Bone marrow (tissue), 2 donors: ENCODE results near the gene RELCH.

ENCODE experiments used
- DNase-seq, 2 donors: peaks; one replicate each; lab custom pipeline; 2025; lab: John Stamatoyannopoulos, UW

The RELCH gene

DNA sequence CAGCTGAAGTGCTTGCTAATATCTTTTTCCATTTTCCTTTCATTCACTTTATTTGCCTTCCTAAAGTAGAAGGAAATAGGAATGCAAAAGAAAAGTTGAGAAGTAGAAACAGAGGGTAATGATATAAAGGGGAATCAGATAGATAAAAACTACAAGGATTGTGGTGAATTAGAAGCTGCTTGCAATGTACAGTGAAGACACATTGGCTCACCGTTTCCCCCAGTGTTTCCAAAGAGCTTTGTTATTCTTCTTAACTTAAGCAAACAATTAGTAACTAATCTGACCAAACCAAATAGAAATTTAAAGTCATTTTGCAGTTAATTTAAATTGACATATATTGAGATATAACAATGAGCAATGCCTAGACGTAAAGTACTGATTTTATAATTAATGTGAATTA is 63.4 kb downstream of the RELCH start:
- no peak for DNase-seq

GRCh38 chr18:62258093-62258492 is 71.0 kb downstream of the RELCH start:
- DNase-seq: no peak

GRCh38 chr18:62258616-62259015 is 71.6 kb downstream of the RELCH start:
- peak in 1 of 2 donors; percentile 79 for DNase-seq

- DNase-seq: no peak
These were observed 75.0 kb downstream of the RELCH start for GRCh38 chr18:62262061-62262460.

DNA sequence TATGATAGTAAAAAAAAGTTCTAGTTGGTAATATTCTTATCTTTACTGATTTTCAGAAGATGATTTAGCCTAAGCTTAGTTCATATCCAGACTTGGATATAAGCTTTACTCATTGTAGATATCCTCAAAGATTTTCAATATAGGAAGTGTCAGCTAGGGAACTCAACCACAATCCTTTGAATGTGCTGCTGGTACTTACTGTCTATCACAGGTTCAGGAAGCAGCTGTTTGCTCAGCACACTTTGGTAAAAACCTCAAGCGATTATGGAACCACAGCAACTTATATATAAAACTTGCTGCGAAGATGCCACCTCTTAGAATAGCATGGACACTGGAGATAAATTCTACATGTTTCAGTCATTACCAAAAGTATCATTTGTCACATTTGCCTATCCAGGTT is 77.9 kb downstream of the RELCH start:
- peak in 1 of 2 donors; percentile 90 for DNase-seq

DNA sequence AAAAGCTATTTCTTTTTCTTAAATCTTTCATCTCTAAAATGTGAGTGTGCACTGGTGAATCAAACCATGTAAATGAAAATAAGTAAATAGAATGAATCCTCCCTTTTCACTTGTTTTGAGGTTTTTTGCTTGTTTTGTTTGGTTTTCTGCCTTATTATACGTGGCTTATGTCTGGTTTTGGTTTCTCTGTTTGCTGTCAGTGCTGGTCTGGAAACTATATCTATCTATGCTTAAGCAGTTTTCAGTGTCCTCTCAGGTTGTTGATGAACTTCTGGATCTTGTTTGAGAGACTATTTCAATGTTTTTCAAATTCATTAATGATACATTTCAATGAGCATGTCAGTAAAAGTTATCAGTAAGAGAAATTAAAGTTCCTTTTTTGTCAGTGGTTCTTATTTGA is 90.0 kb downstream of the RELCH start:
- no peak for DNase-seq

- DNase-seq: no peak
These were observed 92.5 kb downstream of the RELCH start for GRCh38 chr18:62279561-62279960.

DNA sequence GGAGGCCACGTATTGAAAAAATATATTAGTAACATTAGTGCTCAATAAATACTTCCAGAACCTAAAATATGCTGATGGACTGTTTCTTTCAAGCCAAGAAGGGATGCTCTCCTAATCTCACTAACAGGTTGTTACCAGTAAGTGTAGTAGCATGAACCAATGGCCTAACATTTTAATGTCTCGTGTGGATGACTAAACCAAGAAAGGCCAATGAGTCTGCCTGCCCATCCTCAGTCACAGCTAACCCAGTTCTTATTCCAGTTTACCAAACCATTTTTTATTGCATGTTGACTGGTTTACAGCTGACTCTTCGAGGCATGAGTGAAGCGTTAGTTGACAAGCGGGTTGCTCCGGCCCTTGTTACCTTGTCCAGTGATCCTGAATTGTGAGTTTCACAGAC is 93.0 kb downstream of the RELCH start:
- no peak for DNase-seq

GRCh38 chr18:62280786-62281185 is 93.7 kb downstream of the RELCH start:
- DNase-seq: peak in 1 of 2 donors; percentile 38

DNA sequence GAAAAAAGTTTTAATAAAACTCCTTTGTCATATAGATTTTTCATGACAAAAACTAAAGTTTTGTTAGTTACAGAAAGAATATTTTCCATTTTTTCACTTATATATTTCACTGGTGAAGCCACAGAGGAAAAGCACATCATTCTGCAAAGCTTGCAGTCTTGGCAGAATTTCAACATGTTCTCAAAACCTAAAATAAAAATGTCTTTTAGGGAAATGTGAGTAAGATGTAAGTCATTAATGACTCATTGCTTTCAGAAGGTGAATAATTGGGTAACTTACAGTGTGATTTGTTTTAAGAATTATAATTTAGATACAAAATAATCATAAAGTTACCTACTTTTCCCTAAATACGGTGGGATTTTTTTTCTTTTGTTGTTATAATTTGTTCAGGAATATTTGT is 94.6 kb downstream of the RELCH start:
- DNase-seq: peak in 1 of 2 donors; percentile 55

DNA sequence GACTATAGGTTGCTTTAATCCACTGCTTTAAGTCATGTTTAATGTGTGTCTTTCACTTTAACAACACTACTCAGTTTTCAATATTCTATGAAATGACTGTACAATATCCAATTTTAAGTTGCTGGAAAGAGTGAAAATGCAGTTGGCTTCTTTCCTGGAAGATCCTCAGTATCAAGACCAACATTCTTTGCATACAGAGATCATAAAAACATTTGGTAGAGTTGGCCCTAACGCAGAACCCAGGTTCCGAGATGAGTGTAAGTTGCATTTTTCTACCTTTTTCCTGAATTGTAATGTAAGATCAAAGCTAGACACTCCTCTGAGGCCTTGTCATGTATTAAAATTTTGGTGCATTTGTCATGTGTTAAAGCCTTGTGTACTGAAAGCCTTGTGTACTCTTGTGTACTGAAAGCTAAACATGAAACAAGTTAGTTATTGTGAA is 95.2 kb downstream of the RELCH start:
- DNase-seq: no peak

- no peak for DNase-seq
These were observed 97.6 kb downstream of the RELCH start for GRCh38 chr18:62284637-62285036.

DNA sequence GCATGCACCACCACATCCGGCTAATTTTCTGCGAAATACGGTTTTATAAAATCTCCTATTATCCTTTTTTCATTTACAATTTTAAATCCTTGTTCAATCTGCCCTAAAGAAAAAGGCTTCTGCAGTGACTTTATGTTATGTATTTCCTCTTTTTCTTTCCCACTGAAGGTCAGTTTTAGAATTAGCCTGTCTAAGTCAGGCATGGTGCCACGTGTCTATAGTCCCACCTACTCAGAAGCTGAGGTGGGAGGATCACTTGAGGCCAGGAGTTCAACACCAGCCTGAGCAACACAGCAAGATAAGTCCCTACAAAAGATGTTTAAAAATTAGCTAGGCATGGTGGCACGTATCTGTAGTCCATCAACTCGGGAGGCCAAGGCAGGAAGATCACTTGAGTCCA is 98.2 kb downstream of the RELCH start:
- no peak for DNase-seq

DNA sequence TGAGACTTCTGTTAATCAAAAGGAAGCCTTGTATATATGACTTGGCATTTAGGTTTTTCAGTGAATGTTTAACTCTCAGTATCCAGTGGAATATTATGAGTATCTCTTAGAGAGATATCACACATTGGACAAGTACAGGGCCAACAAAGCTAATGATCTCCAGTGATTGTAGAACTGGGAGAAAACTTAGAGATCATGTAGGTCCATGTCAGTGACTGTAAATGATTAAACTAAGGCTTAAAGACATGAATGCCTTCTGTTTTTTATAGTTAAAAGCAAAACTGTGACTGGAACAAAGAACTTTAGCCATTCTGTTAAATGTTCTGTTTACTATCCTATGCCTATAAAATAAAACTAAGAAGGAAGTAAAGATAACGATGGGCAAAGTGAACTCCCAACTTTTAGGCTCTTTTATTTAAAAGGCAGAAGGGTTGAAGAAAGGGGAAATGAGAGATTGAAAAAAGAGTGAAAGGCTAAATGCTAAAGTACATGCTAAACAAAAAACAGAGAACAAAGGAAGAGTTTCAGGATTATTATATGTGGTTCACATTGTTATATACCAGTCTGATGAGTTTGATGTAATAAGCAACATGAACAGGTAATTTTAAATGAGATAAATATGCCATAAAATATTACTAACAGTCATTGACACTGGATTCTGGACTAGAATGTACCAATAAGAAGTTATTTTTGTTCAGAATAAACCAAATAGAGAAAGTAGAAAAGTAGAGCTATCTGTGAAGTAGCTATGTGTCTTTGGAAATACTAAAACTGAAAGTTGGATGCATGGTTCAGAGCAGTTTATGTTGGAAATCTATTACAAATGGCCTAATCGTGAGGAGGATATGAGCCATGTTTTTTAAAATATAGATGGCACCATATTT is 101.0 kb downstream of the RELCH start:
- no peak for DNase-seq

- peak in 1 of 2 donors; percentile 84 for DNase-seq
These were observed 101.6 kb downstream of the RELCH start for GRCh38 chr18:62288665-62289008.

GRCh38 chr18:62289047-62289446 is 102.0 kb downstream of the RELCH start:
- no peak for DNase-seq

GRCh38 chr18:62294073-62294472 is 107.0 kb downstream of the RELCH start:
- no peak for DNase-seq

DNA sequence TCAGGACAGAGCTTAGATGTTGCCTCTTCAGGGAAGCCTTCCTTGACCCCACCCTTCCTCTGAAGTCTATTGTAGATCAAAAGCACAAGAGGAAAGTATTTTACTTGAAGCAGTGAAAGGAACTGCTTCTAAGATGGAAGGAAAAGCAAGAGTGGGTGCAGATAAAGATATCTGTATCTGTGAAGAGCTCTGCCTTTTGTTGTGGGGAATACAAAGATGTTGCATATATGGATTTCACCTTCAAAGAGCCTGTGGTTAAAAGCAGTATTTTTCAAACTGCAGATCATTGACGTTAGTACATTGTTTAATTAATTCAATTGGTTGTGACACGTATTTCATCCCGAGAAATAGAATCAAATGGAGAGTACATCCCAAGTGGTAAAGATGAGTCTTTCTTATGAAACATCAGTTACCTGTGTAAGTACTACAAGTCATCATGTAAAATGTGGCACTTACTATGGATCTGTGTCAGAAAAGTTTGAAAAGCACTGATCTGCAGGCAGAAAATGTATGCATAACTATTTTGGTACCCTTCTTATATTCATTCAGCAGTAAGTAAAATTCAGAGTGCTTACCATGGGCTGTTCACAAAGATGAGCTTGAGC is 113.4 kb downstream of the RELCH start:
- DNase-seq: no peak

DNA sequence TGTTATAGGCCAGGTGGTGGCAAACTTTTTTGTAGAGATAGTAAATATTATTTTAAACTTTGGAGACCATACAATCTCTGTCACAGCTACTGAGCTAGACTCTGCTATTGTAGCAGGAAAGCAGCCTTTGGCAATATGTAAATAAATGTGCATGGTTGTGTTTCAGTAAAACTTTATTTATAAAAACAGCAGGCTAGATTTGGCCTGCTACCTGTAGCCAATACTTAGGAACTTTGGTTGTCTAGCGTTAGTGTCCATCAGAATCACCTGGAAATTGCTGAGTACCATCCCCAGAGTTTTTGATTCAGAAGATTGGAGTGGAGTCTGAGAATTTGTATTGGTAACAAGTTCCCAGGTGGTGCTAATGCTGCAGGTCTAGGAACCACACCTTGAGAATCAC is 114.3 kb downstream of the RELCH start:
- no peak for DNase-seq

- no peak for DNase-seq
These were observed 125.8 kb downstream of the RELCH start for GRCh38 chr18:62312851-62313250.

- DNase-seq: no peak
These were observed 131.4 kb downstream of the RELCH start for GRCh38 chr18:62318228-62319180.

DNA sequence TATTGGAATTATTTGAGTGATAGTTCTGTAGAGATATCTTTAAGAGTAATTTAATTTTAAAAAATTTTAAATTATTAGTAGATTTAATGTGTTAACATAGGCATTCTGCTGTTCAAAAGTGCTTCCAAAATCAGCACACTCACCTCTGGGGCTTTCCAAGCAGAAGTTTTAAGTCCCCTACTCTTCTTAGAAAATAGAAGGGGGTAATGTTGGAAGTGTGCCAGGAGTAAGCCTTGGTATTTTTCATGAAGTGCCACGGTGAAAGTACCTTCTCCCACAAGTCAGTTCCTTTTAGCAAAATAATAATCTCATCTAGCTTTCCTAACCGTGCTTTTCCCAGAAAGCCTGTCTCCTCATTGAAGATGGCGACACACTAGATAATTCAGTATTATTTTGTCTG is 134.1 kb downstream of the RELCH start:
- DNase-seq: no peak
